ENCODE measurements around the gene SPTY2D1. TPM values are rescaled to one million over a fixed set of nuclear protein-coding genes. Genes with fewer than 3 reads are reported as not detected.

The SPTY2D1 gene
- total and polyA plus RNA-seq, 2 experiments from 2014 or later = 5.9 to 14.1 TPM

DNA sequence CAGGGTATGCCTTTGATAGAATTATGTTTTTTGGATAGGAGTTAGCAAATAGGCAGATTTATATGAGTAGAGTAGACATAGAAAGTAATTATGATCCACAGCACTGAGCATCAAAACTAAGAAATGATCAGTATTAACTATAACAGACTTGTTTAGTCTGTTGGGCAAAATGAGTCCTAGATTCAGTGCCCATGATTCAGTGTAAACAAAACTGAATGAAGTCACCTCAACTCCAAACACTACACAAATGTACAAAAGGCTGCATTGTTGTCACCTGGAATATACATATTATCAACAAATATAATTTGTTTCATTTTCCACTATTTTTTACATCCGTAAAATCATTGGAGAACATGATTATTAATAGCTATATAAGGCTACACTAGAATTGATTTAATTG, 52.3 kb downstream of the SPTY2D1 start:
- Histone ChIP-seq H3K9me2 (ENCODE audit: insufficient read depth) (no peaks in the 10 kb centered on the region), H3F3A (replicated peaks; ENCODE audit: low read depth) (no peaks in the 10 kb centered on the region), H4K20me1 (replicated peaks; ENCODE audit: insufficient read depth) (no peaks in the 10 kb centered on the region; the same call in 1 of the 2 replicates), H3K27ac (ENCODE audit: low read depth) (peak overlapping the region; percentile 55; the same call in 1 of the 2 replicates), H3K27me3 (ENCODE audit: insufficient read depth) (no peaks in the 10 kb centered on the region), H3K4me1 (ENCODE audit: insufficient read depth) (peaks cover 5% of the 10 kb centered on the region; the same call in 1 of the 2 replicates), H2AFZ (no peak overlapping the region), H3K36me3 (ENCODE audit: insufficient read depth) (no peaks in the 10 kb centered on the region), H3K4me3 (no peak overlapping the region), H3K4me2 (no peak overlapping the region), H3K79me2 (replicated peaks; ENCODE audit: insufficient read depth) (peaks cover 4% of the 10 kb centered on the region; the same call in 1 of the 2 replicates)
- TF ChIP-seq, protein P1, sequence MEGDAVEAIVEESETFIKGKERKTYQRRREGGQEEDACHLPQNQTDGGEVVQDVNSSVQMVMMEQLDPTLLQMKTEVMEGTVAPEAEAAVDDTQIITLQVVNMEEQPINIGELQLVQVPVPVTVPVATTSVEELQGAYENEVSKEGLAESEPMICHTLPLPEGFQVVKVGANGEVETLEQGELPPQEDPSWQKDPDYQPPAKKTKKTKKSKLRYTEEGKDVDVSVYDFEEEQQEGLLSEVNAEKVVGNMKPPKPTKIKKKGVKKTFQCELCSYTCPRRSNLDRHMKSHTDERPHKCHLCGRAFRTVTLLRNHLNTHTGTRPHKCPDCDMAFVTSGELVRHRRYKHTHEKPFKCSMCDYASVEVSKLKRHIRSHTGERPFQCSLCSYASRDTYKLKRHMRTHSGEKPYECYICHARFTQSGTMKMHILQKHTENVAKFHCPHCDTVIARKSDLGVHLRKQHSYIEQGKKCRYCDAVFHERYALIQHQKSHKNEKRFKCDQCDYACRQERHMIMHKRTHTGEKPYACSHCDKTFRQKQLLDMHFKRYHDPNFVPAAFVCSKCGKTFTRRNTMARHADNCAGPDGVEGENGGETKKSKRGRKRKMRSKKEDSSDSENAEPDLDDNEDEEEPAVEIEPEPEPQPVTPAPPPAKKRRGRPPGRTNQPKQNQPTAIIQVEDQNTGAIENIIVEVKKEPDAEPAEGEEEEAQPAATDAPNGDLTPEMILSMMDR (conservative IDR thresholded peaks at IDR 0.05; ENCODE audit: low read depth in 2 of 2) = no peak
- TF ChIP-seq CREB1 (CRISPR knock-in tag; IDR thresholded peaks at IDR 0.05; ENCODE audit: low read depth) (no peak), NANOG (IDR thresholded peaks at IDR 0.05; ENCODE audit: borderline replicate concordance) (no peak), POLR2AphosphoS5 (IDR thresholded peaks at IDR 0.05; ENCODE audit: low read depth) (no peak), ZNF331 (CRISPR knock-in tag; IDR thresholded peaks at IDR 0.05; ENCODE audit: low read depth) (no peak), ZNF462 (CRISPR knock-in tag; IDR thresholded peaks at IDR 0.05) (no peak), ETS1 (IDR thresholded peaks at IDR 0.05) (no peak), EZH2phosphoT487 (IDR thresholded peaks at IDR 0.05; ENCODE audit: unreplicated experiment) (no peak), JUNB (IDR thresholded peaks at IDR 0.05; ENCODE audit: unreplicated experiment) (no peak), STAT1 (IDR thresholded peaks at IDR 0.05; ENCODE audit: unreplicated experiment) (no peak), EZH2 (IDR thresholded peaks at IDR 0.05; ENCODE audit: low read depth, unreplicated experiment) (no peak), ZNF114 (CRISPR knock-in tag; IDR thresholded peaks at IDR 0.05) (no peak), REST (IDR thresholded peaks at IDR 0.05; ENCODE audit: unreplicated experiment) (no peak)
- Mint-ChIP-seq H3K36me3 (ENCODE audit: low read depth) (no peaks in the 10 kb centered on the region), H3K27me3 (ENCODE audit: insufficient read depth, low read depth, poor library complexity) (peaks cover 5% of the 10 kb centered on the region), H3K4me1 (peaks cover 3% of the 10 kb centered on the region; the same call in 1 of the 3 replicates), H3K4me3 (no peak overlapping the region), H3K9me3 (no peaks in the 10 kb centered on the region), H3K27ac (no peak overlapping the region)
- DNase-seq (ENCODE audit: low spot score) (no peak), ATAC-seq (no peak)

Data from GM23338 (cell line).